H1 (cell line): ENCODE measurements around the gene USP24. TPM values are rescaled to one million over a fixed set of nuclear protein-coding genes. Genes with fewer than 3 reads are reported as not detected.

Experiments
- CHD1 ChIP-seq: IDR thresholded peaks from 2 replicates; pipeline ENCODE4 v1.6.1; 2012; ENCODE audit warnings: low read depth, low read length, improper control_type of control experiment
- CTBP2 ChIP-seq: IDR thresholded peaks from 2 replicates; pipeline ENCODE4 v1.7.0; 2011; ENCODE audit warnings: borderline replicate concordance, mild to moderate bottlenecking, moderate library complexity, mixed read lengths, low read length; ENCODE audit not compliant: insufficient read depth, insufficient read length
- polyA plus RNA-seq, 7 experiments: library from polyadenylated mRNA; depleted of rRNA in 3 of 7; stranded (reverse) in 5 of 7; unstranded in 2 of 7; fragments of >200 nt in 5 of 7; fragments of 200-250 nt in 2 of 7; gene quantifications; 1 replicate in 5 of 7; 2 replicates in 1 of 7; 4 replicates in 1 of 7; pipeline versions ENCODE4 v1.2.1 to v1.2.3, GENCODE V29; 2011 to 2013; ENCODE audit warnings: missing spikeins in 2 of 7, mixed read lengths in 2 of 7
- total RNA-seq: library from RNA; stranded (reverse); fragmentation: NEBNext Ultra II Directional; extraction: Animal tissue kit (Norgen Biotek cat#: 25700); gene quantifications from 2 replicates; pipeline ENCODE4 v1.2.1, GENCODE V29; 2021
- TF ChIP-seq, protein P1 (sequence below), 3 experiments: IDR thresholded peaks; 1 replicate in 2 of 3; 2 replicates in 1 of 3; pipeline versions ENCODE4 v1.5.1 to v1.6.1; 2011; ENCODE audit warnings: low read length in 3 of 3, mild to moderate bottlenecking in 3 of 3, inconsistent platforms in 2 of 3, low read depth in 1 of 3, moderate library complexity in 1 of 3; ENCODE audit not compliant: insufficient read depth in 1 of 3; ENCODE audit errors: control extremely low read depth in 1 of 3
- TF ChIP-seq, protein P2 (sequence below): IDR thresholded peaks from 2 replicates; pipeline ENCODE4 v1.6.1; 2012; ENCODE audit warnings: inconsistent platforms
- TF ChIP-seq, protein P3 (sequence below): IDR thresholded peaks from 2 replicates; pipeline ENCODE4 v1.6.1; 2011; ENCODE audit warnings: low read length, improper control_type of control experiment

USP24 gene
- total and polyA plus RNA-seq, 2 of the 8 experiments (the other 6 are each of a cell fraction or from before 2014, with no cell fraction given): 11.1 to 34.6 TPM

DNA sequence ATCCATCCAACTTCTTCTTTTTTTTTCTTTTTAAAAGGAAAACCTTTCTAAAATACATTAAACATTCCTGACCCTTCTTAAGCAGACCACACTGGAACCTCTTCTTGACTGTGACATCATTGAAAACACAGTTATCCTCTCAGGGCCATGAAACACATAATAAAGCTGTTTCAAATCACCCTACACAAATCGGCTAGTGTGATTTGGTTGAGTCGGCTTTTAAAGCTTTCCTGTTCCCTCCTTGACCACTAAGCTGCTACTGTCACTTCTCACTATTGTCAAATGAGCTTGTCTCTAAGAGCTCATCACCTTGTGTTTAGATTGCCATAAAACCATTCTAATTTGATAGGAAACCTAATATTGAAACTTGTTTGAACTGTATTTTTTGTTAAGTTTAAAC lies 5.9 kb downstream of the USP24 start (continued):
- TF ChIP-seq, protein P1, sequence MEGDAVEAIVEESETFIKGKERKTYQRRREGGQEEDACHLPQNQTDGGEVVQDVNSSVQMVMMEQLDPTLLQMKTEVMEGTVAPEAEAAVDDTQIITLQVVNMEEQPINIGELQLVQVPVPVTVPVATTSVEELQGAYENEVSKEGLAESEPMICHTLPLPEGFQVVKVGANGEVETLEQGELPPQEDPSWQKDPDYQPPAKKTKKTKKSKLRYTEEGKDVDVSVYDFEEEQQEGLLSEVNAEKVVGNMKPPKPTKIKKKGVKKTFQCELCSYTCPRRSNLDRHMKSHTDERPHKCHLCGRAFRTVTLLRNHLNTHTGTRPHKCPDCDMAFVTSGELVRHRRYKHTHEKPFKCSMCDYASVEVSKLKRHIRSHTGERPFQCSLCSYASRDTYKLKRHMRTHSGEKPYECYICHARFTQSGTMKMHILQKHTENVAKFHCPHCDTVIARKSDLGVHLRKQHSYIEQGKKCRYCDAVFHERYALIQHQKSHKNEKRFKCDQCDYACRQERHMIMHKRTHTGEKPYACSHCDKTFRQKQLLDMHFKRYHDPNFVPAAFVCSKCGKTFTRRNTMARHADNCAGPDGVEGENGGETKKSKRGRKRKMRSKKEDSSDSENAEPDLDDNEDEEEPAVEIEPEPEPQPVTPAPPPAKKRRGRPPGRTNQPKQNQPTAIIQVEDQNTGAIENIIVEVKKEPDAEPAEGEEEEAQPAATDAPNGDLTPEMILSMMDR (IDR thresholded peaks at IDR 0.05; ENCODE audit: control extremely low read depth in 1 of 3, insufficient read depth in 1 of 3, low read depth in 1 of 3, low read length in 3 of 3): no peak
- TF ChIP-seq CTBP2 (no peak), CHD1 (no peak)
- TF ChIP-seq, protein P2, sequence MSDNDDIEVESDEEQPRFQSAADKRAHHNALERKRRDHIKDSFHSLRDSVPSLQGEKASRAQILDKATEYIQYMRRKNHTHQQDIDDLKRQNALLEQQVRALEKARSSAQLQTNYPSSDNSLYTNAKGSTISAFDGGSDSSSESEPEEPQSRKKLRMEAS: no peak
- TF ChIP-seq, protein P3, sequence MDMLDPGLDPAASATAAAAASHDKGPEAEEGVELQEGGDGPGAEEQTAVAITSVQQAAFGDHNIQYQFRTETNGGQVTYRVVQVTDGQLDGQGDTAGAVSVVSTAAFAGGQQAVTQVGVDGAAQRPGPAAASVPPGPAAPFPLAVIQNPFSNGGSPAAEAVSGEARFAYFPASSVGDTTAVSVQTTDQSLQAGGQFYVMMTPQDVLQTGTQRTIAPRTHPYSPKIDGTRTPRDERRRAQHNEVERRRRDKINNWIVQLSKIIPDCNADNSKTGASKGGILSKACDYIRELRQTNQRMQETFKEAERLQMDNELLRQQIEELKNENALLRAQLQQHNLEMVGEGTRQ: no peak
